HEK293T (cell line): ENCODE measurements around the gene SOX13.

ENCODE experiments used
- CTCF ChIA-PET: fragments of 350-600 bp; formaldehyde crosslinking; extraction: SDS; loops from one replicate; lab custom pipeline; 2021; ENCODE audit warnings: antibody characterized with exemption, inconsistent platforms; lab: Yijun Ruan, JAX
- POLR2A ChIA-PET: fragments of 350-600 bp; formaldehyde crosslinking; extraction: SDS; loops from one replicate; lab custom pipeline; 2020; ENCODE audit warnings: antibody characterized with exemption, inconsistent platforms; lab: Yijun Ruan, JAX
- DNase-seq: peaks from one replicate; pipeline ENCODE4 v3.0.0; 2012; ENCODE audit warnings: mixed read lengths; ENCODE audit errors: extremely low spot score
- ARNT ChIP-seq: fragments of 450-650 bp; IDR thresholded peaks from 2 replicates; pipeline ENCODE4 v1.6.1; 2017; ENCODE audit warnings: mild to moderate bottlenecking
- BHLHE40 ChIP-seq: fragments of 450-650 bp; IDR thresholded peaks from 2 replicates; pipeline ENCODE4 v1.6.1; 2016; ENCODE audit warnings: mild to moderate bottlenecking, moderate library complexity, borderline replicate concordance
- CTBP1 ChIP-seq: fragments of 450-650 bp; IDR thresholded peaks from 2 replicates; pipeline ENCODE4 v1.6.1; 2016; ENCODE audit warnings: borderline replicate concordance
- ELF4 ChIP-seq: fragments of 450-650 bp; IDR thresholded peaks from 2 replicates; pipeline ENCODE4 v1.6.1; 2017; ENCODE audit warnings: antibody characterized with exemption
- FOXA1 ChIP-seq: fragments of 450-650 bp; IDR thresholded peaks from 2 replicates; pipeline ENCODE4 v1.6.1; 2016; ENCODE audit warnings: mild to moderate bottlenecking
- FOXK2 ChIP-seq: fragments of 450-650 bp; IDR thresholded peaks from 2 replicates; pipeline ENCODE4 v1.6.1; 2016; ENCODE audit warnings: mild to moderate bottlenecking
- FOXM1 ChIP-seq: fragments of 450-650 bp; IDR thresholded peaks from 2 replicates; pipeline ENCODE4 v1.6.1; 2017; ENCODE audit warnings: mild to moderate bottlenecking, borderline replicate concordance
- L3MBTL2 ChIP-seq: fragments of 450-650 bp; conservative IDR thresholded peaks from 2 replicates; pipeline ENCODE4 v1.6.1; 2016; ENCODE audit warnings: mild to moderate bottlenecking
- LEF1 ChIP-seq: fragments of 450-650 bp; IDR thresholded peaks from 2 replicates; pipeline ENCODE4 v1.6.1; 2017; ENCODE audit warnings: mild to moderate bottlenecking, borderline replicate concordance
- NFRKB ChIP-seq: fragments of 450-650 bp; IDR thresholded peaks from 2 replicates; pipeline ENCODE4 v1.6.1; 2016; ENCODE audit warnings: mild to moderate bottlenecking, moderate library complexity
- PKNOX1 ChIP-seq: fragments of 450-650 bp; IDR thresholded peaks from 2 replicates; pipeline ENCODE4 v1.6.1; 2016
- SP1 ChIP-seq: fragments of 450-650 bp; IDR thresholded peaks from 2 replicates; pipeline ENCODE4 v1.6.1; 2017
- SUZ12 ChIP-seq: fragments of 450-650 bp; IDR thresholded peaks from 2 replicates; pipeline ENCODE4 v1.6.1; 2016; ENCODE audit warnings: mild to moderate bottlenecking
- TARDBP ChIP-seq: fragments of 450-650 bp; IDR thresholded peaks from 2 replicates; pipeline ENCODE4 v1.6.1; 2016
- ZNF384 ChIP-seq: fragments of 450-650 bp; IDR thresholded peaks from 2 replicates; pipeline ENCODE4 v1.6.1; 2016

SOX13 gene

GRCh38 chr1:204174958-204175357, 102.0 kb downstream of the SOX13 start:
- CTCF ChIA-PET = interaction anchor here (0.7 to 1.2 kb wide), 2 partner anchors 23 to 32 kb away, joined by 3 to 4 read pairs; partner anchors contain the start of gene ETNK2

GRCh38 chr1:204176049-204176448, 103.1 kb downstream of the SOX13 start:
- CTCF ChIA-PET = interaction anchor here (1.2 kb wide), 1 partner anchor 31 kb away, joined by 3 read pairs; no protein-coding TSS in a partner anchor
- TF ChIP-seq SUZ12 = no peak
- no peak for TF ChIP-seq ZNF384
- DNase-seq = no peak
- POLR2A ChIA-PET = no interaction called here

More at GRCh38 chr1:204174958-204175357, 102.0 kb downstream of the SOX13 start:
- DNase-seq = no peak
- POLR2A ChIA-PET = no interaction called here
- no peak for TF ChIP-seq BHLHE40
- TF ChIP-seq CTBP1 = no peak
- no peak for TF ChIP-seq TARDBP
- no peak for TF ChIP-seq NFRKB
- no peak for TF ChIP-seq SUZ12
- no peak for TF ChIP-seq FOXA1
- no peak for TF ChIP-seq ELF4
- TF ChIP-seq ARNT = no peak
- TF ChIP-seq ZNF384 = no peak
- TF ChIP-seq LEF1 = no peak
- no peak for TF ChIP-seq FOXK2
- no peak for TF ChIP-seq L3MBTL2

GRCh38 chr1:204177133-204177532, 104.2 kb downstream of the SOX13 start:
- CTCF ChIA-PET = interaction anchor here (0.6 kb wide), 1 partner anchor 1563 kb away, joined by 3 read pairs; no protein-coding TSS in a partner anchor
- POLR2A ChIA-PET = no interaction called here
- TF ChIP-seq ELF4 = no peak
- TF ChIP-seq PKNOX1 = 0 out of 2 replicates have a peak, but pooled peaks have one; percentile 3
- TF ChIP-seq FOXM1 = no peak
- no peak for TF ChIP-seq SP1

More at GRCh38 chr1:204177133-204177532, 104.2 kb downstream of the SOX13 start:
- no peak for DNase-seq
